Vagina (tissue), 2 donors: ENCODE data around the gene GPR142.

Experiments
- CTCF ChIP-seq, 3 experiments: fragments of 450-650 bp in 2 of 3; fragments of 200-600 bp in 1 of 3; sonication (generic) in 1 of 3; IDR thresholded peaks; one replicate each; pipeline ENCODE4 v1.5.1; 2017 to 2019; ENCODE audit warnings: antibody characterized with exemption in 3 of 3, mild to moderate bottlenecking in 2 of 3, moderate library complexity in 2 of 3
- POLR2A ChIP-seq, 2 donors: fragments of 450-650 bp; IDR thresholded peaks; one replicate each; pipeline ENCODE4 v1.6.1; 2017; ENCODE audit warnings: antibody characterized with exemption in 2 of 2, mild to moderate bottlenecking in 2 of 2, moderate library complexity in 2 of 2

GRCh38 chr17:74335529-74336062, 31.7 kb upstream of the GPR142 start:
- no peak for TF ChIP-seq CTCF (IDR thresholded peaks at IDR 0.05)
- no peak for TF ChIP-seq POLR2A (IDR thresholded peaks at IDR 0.05)
